Fibroblast of the aortic adventitia (primary cell): ENCODE results near the gene ASPHD1. TPM values are rescaled to one million over a fixed set of nuclear protein-coding genes. Genes with fewer than 3 reads are reported as not detected.

Source experiments
- DNase-seq: peaks from one replicate; pipeline ENCODE4 v3.0.0-alpha.2; 2010; ENCODE audit warnings: low read depth
- H3K4me3 ChIP-seq: 2 replicates; pipeline ENCODE4 v1.5.1; 2011; ENCODE audit warnings: low read depth, mild to moderate bottlenecking, control low read depth, low read length, moderate library complexity
- CTCF ChIP-seq: IDR thresholded peaks from 2 replicates; pipeline ENCODE4 v1.5.1; 2011; ENCODE audit warnings: mild to moderate bottlenecking, low read length, control low read depth, inconsistent platforms; ENCODE audit not compliant: insufficient read depth
- total RNA-seq: library from RNA; depleted of rRNA; stranded (reverse); fragments of >200 nt; gene quantifications from 2 replicates; pipeline ENCODE4 v1.2.3, GENCODE V29; 2012; ENCODE audit warnings: low replicate concordance

ASPHD1 gene
- total RNA-seq, 1 donor = 1.5 TPM

- DNase-seq = no peak
- H3K4me3 ChIP-seq = no peak overlapping the region
- no peak for TF ChIP-seq CTCF
Observed at GRCh38 chr16:29893553-29893952, 6.7 kb upstream of the ASPHD1 start.

- no peak for DNase-seq
- H3K4me3 ChIP-seq = no peak overlapping the region
- no peak for TF ChIP-seq CTCF
Observed at GRCh38 chr16:29894352-29894751, 5.9 kb upstream of the ASPHD1 start.

- DNase-seq = no peak
- TF ChIP-seq CTCF = no peak
- no peak overlapping the region for H3K4me3 ChIP-seq
Observed at GRCh38 chr16:29896841-29897240, 3.4 kb upstream of the ASPHD1 start.

GRCh38 chr16:29897333-29897732 is 3.0 kb upstream of the ASPHD1 start:
- no peak overlapping the region for H3K4me3 ChIP-seq
- no peak for DNase-seq
- TF ChIP-seq CTCF = no peak

- peak overlapping the region; percentile 76 for H3K4me3 ChIP-seq
- DNase-seq = no peak
- no peak for TF ChIP-seq CTCF
Observed at GRCh38 chr16:29898135-29898803, 2.0 kb upstream of the ASPHD1 start.

- H3K4me3 ChIP-seq = peak overlapping the region; percentile 76
- DNase-seq = no peak
- TF ChIP-seq CTCF = no peak
Observed at GRCh38 chr16:29898804-29899515, 1.3 kb upstream of the ASPHD1 start.
